ENCODE data around the gene PCDHA3. TPM values are rescaled to one million over a fixed set of nuclear protein-coding genes. Genes with fewer than 3 reads are reported as not detected.

Gene PCDHA3
- total RNA-seq (2022; extraction: Qiagen RNA extraction) = 0.82 to 1.0 TPM (median 0.93 TPM) in 5 replicates

GRCh38 chr5:140800816-140801493, at the start of gene PCDHA3:
Gene PCDHA3, plus strand, starts transcription at chr5:140801057.

GRCh38 chr5:140785905-140786686, 14.8 kb upstream of the PCDHA3 start, which contains the start of gene PCDHA1:
Gene PCDHA1, plus strand, starts transcription at chr5:140786140.

GRCh38 chr5:140794595-140795258, 6.1 kb upstream of the PCDHA3 start, which contains the start of gene PCDHA2:
Gene PCDHA2, plus strand, starts transcription at chr5:140794852.

GRCh38 chr5:140806834-140807775, 6.2 kb downstream of the PCDHA3 start, which contains the start of gene PCDHA4:
Gene PCDHA4, plus strand, starts transcription at chr5:140807068.

GRCh38 chr5:140821375-140822280, 20.8 kb downstream of the PCDHA3 start, which contains the start of gene PCDHA5:
Gene PCDHA5, plus strand, starts transcription at chr5:140821613.

GRCh38 chr5:140827704-140828361, 27.0 kb downstream of the PCDHA3 start, which contains the start of gene PCDHA6:
Gene PCDHA6, plus strand, starts transcription at chr5:140827960. Its CDS starts 132 bp downstream, at chr5:140828092.

GRCh38 chr5:140833993-140834392, 33.1 kb downstream of the PCDHA3 start, which contains the start of gene PCDHA7:
Gene PCDHA7, plus strand, starts transcription at chr5:140834269. Its CDS starts 115 bp downstream, at chr5:140834384.

GRCh38 chr5:140840978-140841962, 40.4 kb downstream of the PCDHA3 start, which contains the start of gene PCDHA8:
Gene PCDHA8, plus strand, starts transcription at chr5:140841187. Its CDS starts 135 bp downstream, at chr5:140841322.

GRCh38 chr5:140848139-140849102, 47.6 kb downstream of the PCDHA3 start, which contains the start of gene PCDHA9:
Gene PCDHA9, plus strand, starts transcription at chr5:140848382. Its CDS starts 114 bp downstream, at chr5:140848496.

Other genes with a start within 250 kb of the PCDHA3 start
- 36.5 to 50.1 TPM (median 40.3 TPM) in 5 replicates for gene SRA1, start 243.6 kb upstream of the PCDHA3 start, total RNA-seq (2022; extraction: Qiagen RNA extraction)
- 3.6 to 7.1 TPM (median 5.5 TPM) in 5 replicates for gene APBB3, start 236.5 kb upstream of the PCDHA3 start, total RNA-seq (2022; extraction: Qiagen RNA extraction)
- gene SLC35A4, start 236.2 kb upstream of the PCDHA3 start, total RNA-seq (2022; extraction: Qiagen RNA extraction) = 75.7 to 87.0 TPM (median 80.0 TPM) in 5 replicates
- gene CD14, start 167.9 kb upstream of the PCDHA3 start, total RNA-seq (2022; extraction: Qiagen RNA extraction) = 3.2 to 4.2 TPM (median 4.0 TPM) in 5 replicates
- 10.6 to 14.5 TPM (median 12.3 TPM) in 5 replicates for gene TMCO6, start 161.6 kb upstream of the PCDHA3 start, total RNA-seq (2022; extraction: Qiagen RNA extraction)
- 100 to 127 TPM (median 113 TPM) in 5 replicates for gene NDUFA2, start 153.4 kb upstream of the PCDHA3 start, total RNA-seq (2022; extraction: Qiagen RNA extraction)
- gene IK, start 153.2 kb upstream of the PCDHA3 start, total RNA-seq (2022; extraction: Qiagen RNA extraction) = 84.1 to 119 TPM (median 90.9 TPM) in 5 replicates
- gene WDR55, start 136.2 kb upstream of the PCDHA3 start, total RNA-seq (2022; extraction: Qiagen RNA extraction) = 27.3 to 29.3 TPM (median 27.7 TPM) in 5 replicates
- gene DND1, start 127.5 kb upstream of the PCDHA3 start, total RNA-seq (2022; extraction: Qiagen RNA extraction) = 0.42 to 0.92 TPM (median 0.60 TPM) in 5 replicates
- 71.6 to 81.2 TPM (median 75.8 TPM) in 5 replicates for gene HARS1, start 109.7 kb upstream of the PCDHA3 start, total RNA-seq (2022; extraction: Qiagen RNA extraction)
- 34.5 to 42.0 TPM (median 36.8 TPM) in 5 replicates for gene HARS2, start 109.6 kb upstream of the PCDHA3 start, total RNA-seq (2022; extraction: Qiagen RNA extraction)
- 77.3 to 107 TPM (median 81.6 TPM) in 5 replicates for gene ZMAT2, start 100.6 kb upstream of the PCDHA3 start, total RNA-seq (2022; extraction: Qiagen RNA extraction)
- gene PCDHA1, start 14.9 kb upstream of the PCDHA3 start, total RNA-seq (2022; extraction: Qiagen RNA extraction) = 0.14 to 0.26 TPM (median 0.22 TPM) in 5 replicates
- gene PCDHA2, start 6.2 kb upstream of the PCDHA3 start, total RNA-seq (2022; extraction: Qiagen RNA extraction) = 0.02 to 0.09 TPM (median 0.06 TPM) in 5 replicates
- gene PCDHA4, start 6.0 kb downstream of the PCDHA3 start, total RNA-seq (2022; extraction: Qiagen RNA extraction) = 1.5 to 2.0 TPM (median 1.8 TPM) in 5 replicates
- 0.60 to 0.89 TPM (median 0.70 TPM) in 5 replicates for gene PCDHA5, start 20.6 kb downstream of the PCDHA3 start, total RNA-seq (2022; extraction: Qiagen RNA extraction)
- gene PCDHA6, start 26.9 kb downstream of the PCDHA3 start, total RNA-seq (2022; extraction: Qiagen RNA extraction) = 0.03 to 0.07 TPM (median 0.07 TPM) in 5 replicates
- gene PCDHA7, start 33.2 kb downstream of the PCDHA3 start, total RNA-seq (2022; extraction: Qiagen RNA extraction) = 0.06 to 0.12 TPM (median 0.08 TPM) in 5 replicates
- 0.02 to 0.09 TPM (median 0.07 TPM) in 5 replicates for gene PCDHA8, start 40.1 kb downstream of the PCDHA3 start, total RNA-seq (2022; extraction: Qiagen RNA extraction)
- gene PCDHA9, start 47.3 kb downstream of the PCDHA3 start, total RNA-seq (2022; extraction: Qiagen RNA extraction) = 0.01 TPM in 2 of 5 replicates, not detected in the others
- 0.01 to 0.02 TPM (median 0.01 TPM) in 3 of 5 replicates, not detected in the others for gene PCDHA10, start 54.8 kb downstream of the PCDHA3 start, total RNA-seq (2022; extraction: Qiagen RNA extraction)
- gene PCDHA11, start 67.9 kb downstream of the PCDHA3 start, total RNA-seq (2022; extraction: Qiagen RNA extraction) = 0.04 to 0.24 TPM (median 0.08 TPM) in 5 replicates
- 3.0 to 3.2 TPM (median 3.1 TPM) in 5 replicates for gene PCDHA12, start 74.3 kb downstream of the PCDHA3 start, total RNA-seq (2022; extraction: Qiagen RNA extraction)
- 0.03 to 0.06 TPM (median 0.05 TPM) in 5 replicates for gene PCDHA13, start 81.1 kb downstream of the PCDHA3 start, total RNA-seq (2022; extraction: Qiagen RNA extraction)
- 1.7 to 2.2 TPM (median 1.9 TPM) in 5 replicates for gene PCDHAC1, start 125.2 kb downstream of the PCDHA3 start, total RNA-seq (2022; extraction: Qiagen RNA extraction)
- gene PCDHAC2, start 165.4 kb downstream of the PCDHA3 start, total RNA-seq (2022; extraction: Qiagen RNA extraction) = 3.2 to 5.7 TPM (median 3.6 TPM) in 5 replicates

All from A549 treated with AZD2906 at 1 μM for 4 hours (cell line).